HepG2 (cell line): Measurements from ENCODE around the gene PTAR1. TPM values are rescaled to one million over a fixed set of nuclear protein-coding genes. Genes with fewer than 3 reads are reported as not detected.

Experiments
- ATAC-seq: fragments of 200-7000 bp; cut with Tn5 transposase; 3 replicates; pipeline ENCODE4 v1.9.1; 2020; ENCODE audit warnings: mild to moderate bottlenecking, moderate library complexity
- BruUV-seq: library from RNA; stranded (reverse); fragments of 400-500 nt; replicated peaks from 2 replicates; lab custom pipeline; 2021; lab: Mats Ljungman, UMichigan
- CTCF ChIA-PET: fragments of 300-600 bp; formaldehyde crosslinking; extraction: SDS; loops from one replicate; lab custom pipeline; 2021; ENCODE audit warnings: low total read pairs, inconsistent platforms, low intra/inter-chr PET ratio; lab: Yijun Ruan, JAX
- POLR2A ChIA-PET: fragments of 350-600 bp; sonication (Branson Sonifier 250); formaldehyde crosslinking; loops from one replicate; lab custom pipeline; 2020; ENCODE audit warnings: antibody characterized with exemption, inconsistent platforms; lab: Yijun Ruan, JAX
- DNase-seq: peaks from one replicate; pipeline ENCODE4 v3.0.0-alpha.2; 2015; ENCODE audit warnings: low spot score
- FAIRE-seq: peaks from 3 replicates; lab custom pipeline; 2011; peaks lifted over from hg19 to GRCh38; lab: Jason Lieb, UNC
- H2AFZ ChIP-seq: one replicate; pipeline ENCODE4 v1.6.1; 2011; ENCODE audit warnings: low read length, inconsistent platforms
- H3K27ac ChIP-seq: fragments of 300-600 bp; 3 replicates; pipeline ENCODE4 v1.8.0; 2011; ENCODE audit warnings: mixed run types, mild to moderate bottlenecking, mixed read lengths, low read length, inconsistent platforms; ENCODE audit not compliant: insufficient read depth; ENCODE audit errors: extremely low read length
- H3K27me3 ChIP-seq, 2 experiments: fragments of 200-600 bp in 1 of 2; 2 replicates in 1 of 2; 3 replicates in 1 of 2; pipeline versions ENCODE4 v1.6.0 to v1.8.0; 2011; ENCODE audit warnings: low read length in 2 of 2, mild to moderate bottlenecking in 2 of 2, moderate library complexity in 2 of 2, inconsistent platforms in 1 of 2; ENCODE audit not compliant: insufficient read depth in 2 of 2, control insufficient read depth in 1 of 2
- H3K36me3 ChIP-seq, 2 experiments: fragments of 200-600 bp in 1 of 2; replicated peaks in 1 of 2; 2 replicates in 1 of 2; 3 replicates in 1 of 2; pipeline versions ENCODE4 v1.5.1 to v1.8.0; 2011; ENCODE audit warnings: low read length in 2 of 2, inconsistent platforms in 1 of 2; ENCODE audit not compliant: insufficient read depth in 2 of 2, control insufficient read depth in 1 of 2
- H3K4me1 ChIP-seq: 2 replicates; pipeline ENCODE4 v1.5.1; 2012; ENCODE audit warnings: low read length, inconsistent platforms; ENCODE audit not compliant: insufficient read depth
- H3K4me2 ChIP-seq: 2 replicates; pipeline ENCODE4 v1.6.0; 2011; ENCODE audit warnings: low read depth, low read length, inconsistent platforms
- H3K4me3 ChIP-seq, 3 experiments: fragments of 200-600 bp in 1 of 3; sonication (generic), shearing (Covaris generic) in 1 of 3; replicated peaks in 1 of 3; 2 replicates each; pipeline ENCODE4 v1.5.1; 2011 to 2016; ENCODE audit warnings: low read length in 3 of 3, inconsistent platforms in 2 of 3, low read depth in 2 of 3, mild to moderate bottlenecking in 2 of 3, control low read depth in 1 of 3, mixed read lengths in 1 of 3; ENCODE audit not compliant: insufficient read depth in 1 of 3
- H3K79me2 ChIP-seq: one replicate; pipeline ENCODE4 v1.6.1; 2011; ENCODE audit warnings: low read length, inconsistent platforms; ENCODE audit not compliant: insufficient read depth
- H3K9ac ChIP-seq: 2 replicates; pipeline ENCODE4 v1.6.0; 2011; ENCODE audit warnings: mild to moderate bottlenecking, low read depth, low read length, inconsistent platforms; ENCODE audit not compliant: insufficient read depth
- H3K9me3 ChIP-seq: 2 replicates; pipeline ENCODE4 v1.5.1; 2012; ENCODE audit warnings: mild to moderate bottlenecking, low read length
- H4K20me1 ChIP-seq: 2 replicates; pipeline ENCODE4 v1.6.0; 2011; ENCODE audit warnings: inconsistent platforms, mild to moderate bottlenecking, low read length, moderate library complexity; ENCODE audit not compliant: insufficient read depth
- NCOR1 ChIP-seq: fragments of 200-600 bp; sonication (generic); IDR thresholded peaks from 2 replicates; pipeline ENCODE4 v1.7.0; 2017; ENCODE audit warnings: antibody characterized with exemption, low read length, borderline replicate concordance
- PRPF4 ChIP-seq: fragments of 200-400 bp; formaldehyde crosslinking; IDR thresholded peaks from 2 replicates; pipeline ENCODE4 v1.6.1; 2016; ENCODE audit warnings: low read length, low read depth; ENCODE audit not compliant: poor library complexity, severe bottlenecking
- RFX1 ChIP-seq: fragments of 450-650 bp; IDR thresholded peaks from 2 replicates; pipeline ENCODE4 v1.6.1; 2017
- SMAD1 ChIP-seq: sonication (generic); formaldehyde crosslinking; IDR thresholded peaks from 2 replicates; pipeline ENCODE4 v1.4.0; 2020; ENCODE audit warnings: missing genetic modification reagents, low read depth, mild to moderate bottlenecking, borderline replicate concordance
- ZNF274 ChIP-seq: sonication (generic); formaldehyde crosslinking; IDR thresholded peaks from 2 replicates; pipeline ENCODE4 v1.5.1; 2020; ENCODE audit warnings: mild to moderate bottlenecking, missing genetic modification reagents
- ZNF441 ChIP-seq: sonication (generic); formaldehyde crosslinking; IDR thresholded peaks from 2 replicates; pipeline ENCODE4 v1.7.0; 2021; ENCODE audit warnings: missing genetic modification reagents, borderline replicate concordance
- ZNF558 ChIP-seq: sonication (generic); formaldehyde crosslinking; IDR thresholded peaks from 2 replicates; pipeline ENCODE4 v1.9.0; 2022; ENCODE audit warnings: mild to moderate bottlenecking, missing genetic modification reagents, borderline replicate concordance
- ZNF615 ChIP-seq: sonication (generic); formaldehyde crosslinking; IDR thresholded peaks from 2 replicates; pipeline ENCODE4 v1.5.0; 2020; ENCODE audit warnings: mild to moderate bottlenecking, missing genetic modification reagents, borderline replicate concordance
- ZNF737 ChIP-seq: sonication (generic); formaldehyde crosslinking; IDR thresholded peaks from 2 replicates; pipeline ENCODE4 v1.5.0; 2020; ENCODE audit warnings: missing genetic modification reagents, mild to moderate bottlenecking, borderline replicate concordance
- ZSCAN29 ChIP-seq: sonication (generic); formaldehyde crosslinking; conservative IDR thresholded peaks from 2 replicates; pipeline ENCODE4 v1.4.0; 2020; ENCODE audit warnings: mild to moderate bottlenecking, missing genetic modification reagents
- WGBS: methylation state at CpG from one replicate; pipeline ENCODE4 v1.1.6; 2017; ENCODE audit warnings: low lambda C conversion rate; 5-methylcytosine and 5-hydroxymethylcytosine counted together
- in situ Hi-C: cut with HindIII; loops from 2 replicates; pipeline ENCODE4 v1.10.0; 2017; ENCODE audit warnings: low pct_unique_long_range_greater_than_20kb; ENCODE audit not compliant: extremely low pct_ligation_motif_present
- intact Hi-C: fragments of 100-400 bp; cut with micrococcal nuclease; formaldehyde crosslinking; loops from one replicate; pipeline ENCODE4 v1.10.0; 2022; ENCODE audit not compliant: unreplicated experiment
- polyA plus RNA-seq, 8 experiments: library from polyadenylated mRNA; depleted of rRNA in 3 of 8; stranded (reverse) in 7 of 8; unstranded in 1 of 8; fragments of >200 nt; fragmentation: Illumina TruSeq in 4 of 8; extraction: Trizol in 4 of 8; gene quantifications; 2 replicates each; pipeline versions ENCODE4 v1.2.1 to v1.2.3, GENCODE V29; 2011 to 2016; ENCODE audit warnings: low read depth in 4 of 8, missing spikeins in 1 of 8, mixed read lengths in 1 of 8; ENCODE audit not compliant: insufficient read depth in 1 of 8
- total RNA-seq, 5 experiments: library from RNA; depleted of rRNA; stranded (reverse); fragments of >200 nt; fragmentation: Illumina TruSeq; extraction: Trizol; gene quantifications; 2 replicates each; pipeline ENCODE4 v1.2.3, GENCODE V29; 2016; ENCODE audit warnings: low read depth in 1 of 5
- TF ChIP-seq, protein P1 (sequence below): sonication (generic); formaldehyde crosslinking; IDR thresholded peaks from 2 replicates; pipeline ENCODE4 v1.8.1; 2023; ENCODE audit warnings: missing genetic modification reagents, inconsistent platforms, borderline replicate concordance
- TF ChIP-seq, protein P2 (sequence below): sonication (generic); formaldehyde crosslinking; conservative IDR thresholded peaks from 2 replicates; pipeline ENCODE4 v1.8.0; 2022; ENCODE audit warnings: mild to moderate bottlenecking, moderate library complexity, missing genetic modification reagents
- TF ChIP-seq, protein P3 (sequence below): sonication (generic); formaldehyde crosslinking; IDR thresholded peaks from 2 replicates; pipeline ENCODE4 v1.4.0; 2020; ENCODE audit warnings: missing genetic modification reagents

PTAR1 gene
- total and polyA plus RNA-seq, 2 of the 13 experiments (the other 11 are each of a cell fraction or from before 2014, with no cell fraction given): 26.5 to 42.1 TPM

DNA sequence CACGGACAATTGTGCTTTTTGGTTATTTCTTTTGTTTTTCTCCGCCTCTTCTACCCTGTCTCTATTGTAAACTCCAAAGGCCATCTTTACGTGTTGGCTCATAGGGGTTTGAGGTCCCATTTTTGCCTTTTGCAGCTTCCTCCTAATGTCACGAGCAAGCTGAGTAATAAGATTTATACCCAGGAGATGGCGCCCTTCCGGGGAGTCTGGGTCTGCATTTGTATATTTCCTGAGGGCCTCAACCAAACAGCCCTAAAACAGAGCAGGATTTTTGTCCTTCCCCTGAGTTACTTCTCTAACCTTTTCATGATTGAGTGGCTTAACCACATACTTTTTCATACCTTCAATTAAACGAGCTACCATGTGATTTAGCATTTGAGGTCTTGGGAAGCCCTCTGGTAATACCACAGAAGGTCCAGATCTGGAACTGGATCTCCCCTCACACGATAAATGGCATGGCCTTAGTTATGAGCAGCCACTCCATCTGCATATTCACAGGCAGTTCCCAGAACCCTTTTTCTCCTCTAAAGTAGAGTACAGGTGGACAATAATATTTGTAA lies 49.6 kb upstream of the PTAR1 start (continued):
- TF ChIP-seq RFX1 (no peak), ZNF558 (no peak), ZNF615 (CRISPR knock-in tag) (no peak)
- TF ChIP-seq, protein P1, sequence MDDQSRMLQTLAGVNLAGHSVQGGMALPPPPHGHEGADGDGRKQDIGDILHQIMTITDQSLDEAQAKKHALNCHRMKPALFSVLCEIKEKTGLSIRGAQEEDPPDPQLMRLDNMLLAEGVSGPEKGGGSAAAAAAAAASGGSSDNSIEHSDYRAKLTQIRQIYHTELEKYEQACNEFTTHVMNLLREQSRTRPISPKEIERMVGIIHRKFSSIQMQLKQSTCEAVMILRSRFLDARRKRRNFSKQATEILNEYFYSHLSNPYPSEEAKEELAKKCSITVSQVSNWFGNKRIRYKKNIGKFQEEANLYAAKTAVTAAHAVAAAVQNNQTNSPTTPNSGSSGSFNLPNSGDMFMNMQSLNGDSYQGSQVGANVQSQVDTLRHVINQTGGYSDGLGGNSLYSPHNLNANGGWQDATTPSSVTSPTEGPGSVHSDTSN (CRISPR knock-in tag): no peak

DNA sequence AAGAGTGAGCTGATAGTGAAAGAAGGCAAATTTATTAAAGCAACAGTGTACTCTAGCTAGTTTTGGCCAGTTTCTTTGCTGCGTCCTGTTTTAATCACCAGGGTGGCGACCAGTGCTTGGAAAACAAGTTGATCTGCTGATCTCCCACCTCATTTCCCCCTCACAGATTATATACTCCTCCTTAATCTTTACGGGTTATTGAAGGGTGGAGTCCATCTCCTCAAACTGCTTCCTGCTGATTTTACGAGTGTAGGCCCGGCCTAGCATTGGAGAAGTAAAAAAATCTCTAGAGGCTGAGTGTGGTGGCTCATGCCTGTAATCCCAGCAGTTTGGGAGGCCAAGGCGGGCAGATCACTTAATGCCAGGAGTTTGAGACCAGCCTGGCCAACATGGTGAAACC lies 46.8 kb upstream of the PTAR1 start:
- no peak overlapping the region for H3K27ac ChIP-seq
- no peak overlapping the region for H3K9ac ChIP-seq
- intact Hi-C loops (no loop called here), in situ Hi-C loops (no loop called here)
- no peak for DNase-seq
- ChIA-PET CTCF (no interaction called here), POLR2A (no interaction called here)
- BruUV-seq: no TSS peak
- H4K20me1 ChIP-seq: no peaks in the 10 kb centered on the region
- H3K4me1 ChIP-seq: peaks cover 7% of the 10 kb centered on the region
- H3K9me3 ChIP-seq: no peaks in the 10 kb centered on the region
- no peak for ATAC-seq
- H3K79me2 ChIP-seq: no peaks in the 10 kb centered on the region
- H3K36me3 ChIP-seq: no peaks in the 10 kb centered on the region
- WGBS: 5% methylated on average over 6 of the region's 6 CpGs
- FAIRE-seq: no peak
- no peak overlapping the region for H3K4me3 ChIP-seq
- no peak overlapping the region for H3K4me2 ChIP-seq
- peaks cover 0 to 3% of the 10 kb centered on the region in 2 experiments; a peak in 2 of 5 replicates for H3K27me3 ChIP-seq
- H2AFZ ChIP-seq: no peak overlapping the region
- TF ChIP-seq, protein P2, sequence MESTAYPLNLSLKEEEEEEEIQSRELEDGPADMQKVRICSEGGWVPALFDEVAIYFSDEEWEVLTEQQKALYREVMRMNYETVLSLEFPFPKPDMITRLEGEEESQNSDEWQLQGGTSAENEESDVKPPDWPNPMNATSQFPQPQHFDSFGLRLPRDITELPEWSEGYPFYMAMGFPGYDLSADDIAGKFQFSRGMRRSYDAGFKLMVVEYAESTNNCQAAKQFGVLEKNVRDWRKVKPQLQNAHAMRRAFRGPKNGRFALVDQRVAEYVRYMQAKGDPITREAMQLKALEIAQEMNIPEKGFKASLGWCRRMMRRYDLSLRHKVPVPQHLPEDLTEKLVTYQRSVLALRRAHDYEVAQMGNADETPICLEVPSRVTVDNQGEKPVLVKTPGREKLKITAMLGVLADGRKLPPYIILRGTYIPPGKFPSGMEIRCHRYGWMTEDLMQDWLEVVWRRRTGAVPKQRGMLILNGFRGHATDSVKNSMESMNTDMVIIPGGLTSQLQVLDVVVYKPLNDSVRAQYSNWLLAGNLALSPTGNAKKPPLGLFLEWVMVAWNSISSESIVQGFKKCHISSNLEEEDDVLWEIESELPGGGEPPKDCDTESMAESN (CRISPR knock-in tag): no peak
- TF ChIP-seq, protein P3, sequence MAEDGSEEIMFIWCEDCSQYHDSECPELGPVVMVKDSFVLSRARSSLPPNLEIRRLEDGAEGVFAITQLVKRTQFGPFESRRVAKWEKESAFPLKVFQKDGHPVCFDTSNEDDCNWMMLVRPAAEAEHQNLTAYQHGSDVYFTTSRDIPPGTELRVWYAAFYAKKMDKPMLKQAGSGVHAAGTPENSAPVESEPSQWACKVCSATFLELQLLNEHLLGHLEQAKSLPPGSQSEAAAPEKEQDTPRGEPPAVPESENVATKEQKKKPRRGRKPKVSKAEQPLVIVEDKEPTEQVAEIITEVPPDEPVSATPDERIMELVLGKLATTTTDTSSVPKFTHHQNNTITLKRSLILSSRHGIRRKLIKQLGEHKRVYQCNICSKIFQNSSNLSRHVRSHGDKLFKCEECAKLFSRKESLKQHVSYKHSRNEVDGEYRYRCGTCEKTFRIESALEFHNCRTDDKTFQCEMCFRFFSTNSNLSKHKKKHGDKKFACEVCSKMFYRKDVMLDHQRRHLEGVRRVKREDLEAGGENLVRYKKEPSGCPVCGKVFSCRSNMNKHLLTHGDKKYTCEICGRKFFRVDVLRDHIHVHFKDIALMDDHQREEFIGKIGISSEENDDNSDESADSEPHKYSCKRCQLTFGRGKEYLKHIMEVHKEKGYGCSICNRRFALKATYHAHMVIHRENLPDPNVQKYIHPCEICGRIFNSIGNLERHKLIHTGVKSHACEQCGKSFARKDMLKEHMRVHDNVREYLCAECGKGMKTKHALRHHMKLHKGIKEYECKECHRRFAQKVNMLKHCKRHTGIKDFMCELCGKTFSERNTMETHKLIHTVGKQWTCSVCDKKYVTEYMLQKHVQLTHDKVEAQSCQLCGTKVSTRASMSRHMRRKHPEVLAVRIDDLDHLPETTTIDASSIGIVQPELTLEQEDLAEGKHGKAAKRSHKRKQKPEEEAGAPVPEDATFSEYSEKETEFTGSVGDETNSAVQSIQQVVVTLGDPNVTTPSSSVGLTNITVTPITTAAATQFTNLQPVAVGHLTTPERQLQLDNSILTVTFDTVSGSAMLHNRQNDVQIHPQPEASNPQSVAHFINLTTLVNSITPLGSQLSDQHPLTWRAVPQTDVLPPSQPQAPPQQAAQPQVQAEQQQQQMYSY (CRISPR knock-in tag): no peak
- TF ChIP-seq SMAD1 (CRISPR knock-in tag) (no peak), ZNF274 (no peak), PRPF4 (no peak), NCOR1 (no peak), ZNF737 (CRISPR knock-in tag) (no peak), ZSCAN29 (CRISPR knock-in tag) (no peak), ZNF441 (no peak)
